Measurements from ENCODE around the gene NLK.
A peak's percentile ranks its signal among the peaks of the same experiment; 100 is the strongest.
"Not testable (repeated sequence)": the region's sequence is repeated elsewhere in the genome, so short reads cannot be mapped to it uniquely, and the experiment has no call there.

The NLK gene

GRCh38 chr17:28001149-28001548, 41.3 kb upstream of the NLK start:
- peaks cover 0 to under 1% (median 0%) of the 10 kb centered on the region in 3 experiments for H3K27me3 ChIP-seq (ENCODE audit: control insufficient read depth in 3 of 3, insufficient read depth in 3 of 3, low read depth in 1 of 3, low read length in 3 of 3)
- peaks cover 0 to 8% of the 10 kb centered on the region in 2 donors for H3K4me1 ChIP-seq (ENCODE audit: control insufficient read depth in 2 of 2, insufficient read depth in 1 of 2, low read depth in 1 of 2, low read length in 2 of 2)
- no peak overlapping the region for H3K27ac ChIP-seq (replicated peaks; ENCODE audit: low read length)
- no peak overlapping the region for H4K8ac ChIP-seq (ENCODE audit: low read depth, low read length)
- no peaks in the 10 kb centered on the region for H3K9me3 ChIP-seq (replicated peaks in 1 of 2; ENCODE audit: control insufficient read depth in 2 of 2, insufficient read depth in 1 of 2, low read depth in 1 of 2, low read length in 2 of 2)
- no peak overlapping the region for H2BK15ac ChIP-seq (ENCODE audit: low read length)
- H2AFZ ChIP-seq (ENCODE audit: low read length): no peak overlapping the region
- H3K14ac ChIP-seq (ENCODE audit: low read length): no peak overlapping the region
- H3K4me2 ChIP-seq (ENCODE audit: insufficient read depth, low read length, poor library complexity, severe bottlenecking): no peak overlapping the region
- WGBS, 2 donors (ENCODE audit: extremely low coverage in 2 of 2, insufficient read length in 2 of 2, insufficient replicate concordance in 1 of 2): no CpG with 5 or more reads among the region's 3 CpGs
- H2BK12ac ChIP-seq (ENCODE audit: low read length): no peak overlapping the region
- no peak overlapping the region for H2BK120ac ChIP-seq (ENCODE audit: low read depth, low read length)
- no peak overlapping the region for H3K9ac ChIP-seq (ENCODE audit: low read depth, low read length, poor library complexity)
- H2BK5ac ChIP-seq (ENCODE audit: low read length): no peak overlapping the region
- no peak overlapping the region for H4K91ac ChIP-seq (ENCODE audit: low read depth, low read length, poor library complexity)
- H3K23ac ChIP-seq (ENCODE audit: low read depth, low read length, poor library complexity): no peak overlapping the region
- no peak for DNase-seq (ENCODE audit: low spot score)
- H3K36me3 ChIP-seq (replicated peaks in 1 of 2; ENCODE audit: control insufficient read depth in 2 of 2, insufficient read depth in 2 of 2, low read length in 2 of 2): no peaks in the 10 kb centered on the region
- H3K18ac ChIP-seq (ENCODE audit: low read length): no peak overlapping the region
- no peak overlapping the region for H2AK5ac ChIP-seq (ENCODE audit: low read depth, low read length)
- no peak overlapping the region for H3K4me3 ChIP-seq (ENCODE audit: low read length in 2 of 2)
- no peaks in the 10 kb centered on the region for H3K79me1 ChIP-seq (ENCODE audit: low read depth, low read length)
- no peak overlapping the region for H3K4ac ChIP-seq (ENCODE audit: low read length)

GRCh38 chr17:28004344-28004743, 38.1 kb upstream of the NLK start:
- Histone ChIP-seq H3K23ac (ENCODE audit: low read depth, low read length, poor library complexity) (no peak overlapping the region), H2BK5ac (ENCODE audit: low read length) (no peak overlapping the region), H2BK12ac (ENCODE audit: low read length) (no peak overlapping the region), H3K4me3 (ENCODE audit: low read length in 2 of 2) (no peak overlapping the region), H3K14ac (ENCODE audit: low read length) (no peak overlapping the region), H3K18ac (ENCODE audit: low read length) (no peak overlapping the region), H3K4ac (ENCODE audit: low read length) (no peak overlapping the region), H2BK15ac (ENCODE audit: low read length) (no peak overlapping the region), H2AK5ac (ENCODE audit: low read depth, low read length) (no peak overlapping the region), H3K27ac (replicated peaks; ENCODE audit: low read length) (no peak overlapping the region), H2AFZ (ENCODE audit: low read length) (no peak overlapping the region), H3K9ac (ENCODE audit: low read depth, low read length, poor library complexity) (no peak overlapping the region), H3K27me3 (ENCODE audit: control insufficient read depth in 3 of 3, insufficient read depth in 3 of 3, low read depth in 1 of 3, low read length in 3 of 3) (no peaks in the 10 kb centered on the region), H4K8ac (ENCODE audit: low read depth, low read length) (no peak overlapping the region), H3K4me2 (ENCODE audit: insufficient read depth, low read length, poor library complexity, severe bottlenecking) (no peak overlapping the region), H3K9me3 (replicated peaks in 1 of 2; ENCODE audit: control insufficient read depth in 2 of 2, insufficient read depth in 1 of 2, low read depth in 1 of 2, low read length in 2 of 2) (no peaks in the 10 kb centered on the region), H3K4me1 (ENCODE audit: control insufficient read depth in 2 of 2, insufficient read depth in 1 of 2, low read depth in 1 of 2, low read length in 2 of 2) (peaks cover 0 to 8% of the 10 kb centered on the region in 2 donors), H4K91ac (ENCODE audit: low read depth, low read length, poor library complexity) (no peak overlapping the region), H3K79me1 (ENCODE audit: low read depth, low read length) (no peaks in the 10 kb centered on the region), H2BK120ac (ENCODE audit: low read depth, low read length) (no peak overlapping the region), H3K36me3 (replicated peaks in 1 of 2; ENCODE audit: control insufficient read depth in 2 of 2, insufficient read depth in 2 of 2, low read length in 2 of 2) (no peaks in the 10 kb centered on the region)
- no peak for DNase-seq (ENCODE audit: low spot score)
- no CpG with 5 or more reads among the region's 2 CpGs for whole genome bisulfite sequencing, 2 donors (ENCODE audit: extremely low coverage in 2 of 2, insufficient read length in 2 of 2, insufficient replicate concordance in 1 of 2)

GRCh38 chr17:28007925-28008324, 34.6 kb upstream of the NLK start:
- not testable (repeated sequence) for H3K18ac ChIP-seq (ENCODE audit: low read length); H3K4me3 ChIP-seq (ENCODE audit: low read length in 2 of 2); H3K4me1 ChIP-seq (ENCODE audit: control insufficient read depth in 2 of 2, insufficient read depth in 1 of 2, low read depth in 1 of 2, low read length in 2 of 2); H4K91ac ChIP-seq (ENCODE audit: low read depth, low read length, poor library complexity); H2AK5ac ChIP-seq (ENCODE audit: low read depth, low read length); H4K8ac ChIP-seq (ENCODE audit: low read depth, low read length); H3K23ac ChIP-seq (ENCODE audit: low read depth, low read length, poor library complexity); H2AFZ ChIP-seq (ENCODE audit: low read length); DNase-seq (ENCODE audit: low spot score); H2BK5ac ChIP-seq (ENCODE audit: low read length); H2BK12ac ChIP-seq (ENCODE audit: low read length); H3K36me3 ChIP-seq (replicated peaks in 1 of 2; ENCODE audit: control insufficient read depth in 2 of 2, insufficient read depth in 2 of 2, low read length in 2 of 2); H3K79me1 ChIP-seq (ENCODE audit: low read depth, low read length); H3K27ac ChIP-seq (replicated peaks; ENCODE audit: low read length); H2BK15ac ChIP-seq (ENCODE audit: low read length); H3K4me2 ChIP-seq (ENCODE audit: insufficient read depth, low read length, poor library complexity, severe bottlenecking); H3K9ac ChIP-seq (ENCODE audit: low read depth, low read length, poor library complexity); H3K27me3 ChIP-seq (ENCODE audit: control insufficient read depth in 3 of 3, insufficient read depth in 3 of 3, low read depth in 1 of 3, low read length in 3 of 3); H2BK120ac ChIP-seq (ENCODE audit: low read depth, low read length); H3K4ac ChIP-seq (ENCODE audit: low read length); H3K14ac ChIP-seq (ENCODE audit: low read length); H3K9me3 ChIP-seq (replicated peaks in 1 of 2; ENCODE audit: control insufficient read depth in 2 of 2, insufficient read depth in 1 of 2, low read depth in 1 of 2, low read length in 2 of 2)
- no CpG with 5 or more reads among the region's 4 CpGs for WGBS, 2 donors (ENCODE audit: extremely low coverage in 2 of 2, insufficient read length in 2 of 2, insufficient replicate concordance in 1 of 2)

GRCh38 chr17:28008513-28008912, 34.0 kb upstream of the NLK start:
- Histone ChIP-seq H2BK12ac (ENCODE audit: low read length) (no peak overlapping the region), H3K14ac (ENCODE audit: low read length) (no peak overlapping the region), H3K9me3 (replicated peaks in 1 of 2; ENCODE audit: control insufficient read depth in 2 of 2, insufficient read depth in 1 of 2, low read depth in 1 of 2, low read length in 2 of 2) (no peaks in the 10 kb centered on the region), H2AK5ac (ENCODE audit: low read depth, low read length) (no peak overlapping the region), H2AFZ (ENCODE audit: low read length) (no peak overlapping the region), H3K4ac (ENCODE audit: low read length) (no peak overlapping the region), H3K36me3 (replicated peaks in 1 of 2; ENCODE audit: control insufficient read depth in 2 of 2, insufficient read depth in 2 of 2, low read length in 2 of 2) (no peaks in the 10 kb centered on the region), H3K27ac (replicated peaks; ENCODE audit: low read length) (no peak overlapping the region), H2BK5ac (ENCODE audit: low read length) (no peak overlapping the region), H3K27me3 (ENCODE audit: control insufficient read depth in 3 of 3, insufficient read depth in 3 of 3, low read depth in 1 of 3, low read length in 3 of 3) (no peaks in the 10 kb centered on the region), H2BK15ac (ENCODE audit: low read length) (no peak overlapping the region), H3K4me3 (ENCODE audit: low read length in 2 of 2) (no peak overlapping the region), H4K91ac (ENCODE audit: low read depth, low read length, poor library complexity) (no peak overlapping the region), H3K79me1 (ENCODE audit: low read depth, low read length) (no peaks in the 10 kb centered on the region), H3K4me2 (ENCODE audit: insufficient read depth, low read length, poor library complexity, severe bottlenecking) (no peak overlapping the region), H4K8ac (ENCODE audit: low read depth, low read length) (no peak overlapping the region), H2BK120ac (ENCODE audit: low read depth, low read length) (no peak overlapping the region), H3K9ac (ENCODE audit: low read depth, low read length, poor library complexity) (no peak overlapping the region), H3K23ac (ENCODE audit: low read depth, low read length, poor library complexity) (no peak overlapping the region), H3K18ac (ENCODE audit: low read length) (no peak overlapping the region), H3K4me1 (ENCODE audit: control insufficient read depth in 2 of 2, insufficient read depth in 1 of 2, low read depth in 1 of 2, low read length in 2 of 2) (no peaks in the 10 kb centered on the region)
- WGBS, 2 donors (ENCODE audit: extremely low coverage in 2 of 2, insufficient read length in 2 of 2, insufficient replicate concordance in 1 of 2): no CpG with 5 or more reads among the region's 2 CpGs
- DNase-seq (ENCODE audit: low spot score): peak; percentile 79
